HG03025 (cell line): ENCODE results near the gene TBCE.

ENCODE experiments used
- ATAC-seq: cut with Tn5 transposase; IDR thresholded peaks from one replicate; pipeline ENCODE4 v1.9.1; 2021; ENCODE audit warnings: mild to moderate bottlenecking, moderate library complexity; ENCODE audit not compliant: unreplicated experiment, low FRiP score

TBCE gene

GRCh38 chr1:235367000-235367908, at the start of gene TBCE:
TBCE (plus strand) TSS chr1:235367427; CDS start chr1:235380050, 12,623 bp downstream.
- ATAC-seq: peak; percentile 99

- no peak for ATAC-seq
These were observed 48.0 kb upstream of the TBCE start for GRCh38 chr1:235319255-235319654.

GRCh38 chr1:235320521-235321179, 46.6 kb upstream of the TBCE start:
- ATAC-seq: no peak

- ATAC-seq: no peak
These were observed 42.9 kb upstream of the TBCE start for GRCh38 chr1:235324296-235324695.

GRCh38 chr1:235325139-235325538, 42.1 kb upstream of the TBCE start:
- ATAC-seq: no peak

- ATAC-seq: no peak
These were observed 41.4 kb upstream of the TBCE start for GRCh38 chr1:235325854-235326253.

GRCh38 chr1:235326719-235327558, 40.3 kb upstream of the TBCE start:
- no peak for ATAC-seq

- peak; percentile 20 for ATAC-seq
These were observed 39.5 kb upstream of the TBCE start, which contains the start of gene ARID4B for GRCh38 chr1:235327559-235328270. ARID4B (minus strand) TSS chr1:235328179; CDS start chr1:235326919, 1,260 bp downstream.

- ATAC-seq: peak; percentile 74
These were observed 38.7 kb upstream of the TBCE start, which contains the start of gene GGPS1 for GRCh38 chr1:235328271-235329138. GGPS1 (plus strand) TSS chr1:235328570; CDS start chr1:235335265, 6,695 bp downstream.

- ATAC-seq: peak; percentile 14
These were observed 37.9 kb upstream of the TBCE start for GRCh38 chr1:235329139-235329902.

GRCh38 chr1:235330918-235331285, 36.3 kb upstream of the TBCE start:
- ATAC-seq: no peak

- no peak for ATAC-seq
These were observed 35.8 kb upstream of the TBCE start for GRCh38 chr1:235331401-235331800.

GRCh38 chr1:235336903-235337302, 30.3 kb upstream of the TBCE start:
- ATAC-seq: no peak

GRCh38 chr1:235339746-235340145, 27.5 kb upstream of the TBCE start:
- no peak for ATAC-seq

GRCh38 chr1:235341334-235341733, 25.9 kb upstream of the TBCE start:
- no peak for ATAC-seq

GRCh38 chr1:235342039-235342438, 25.2 kb upstream of the TBCE start:
- ATAC-seq: no peak

GRCh38 chr1:235342471-235342870, 24.8 kb upstream of the TBCE start:
- ATAC-seq: no peak

GRCh38 chr1:235343726-235344125, 23.5 kb upstream of the TBCE start:
- ATAC-seq: no peak
